Endothelial cell of umbilical vein (primary cell): Measurements from ENCODE around the gene SLCO3A1.

ENCODE experiments used
- POLR2AphosphoS5 ChIP-seq: IDR thresholded peaks from 2 replicates; pipeline ENCODE4 v1.6.1; 2012; ENCODE audit warnings: low read depth, mild to moderate bottlenecking, control low read depth, low read length, moderate library complexity; ENCODE audit not compliant: insufficient read depth
- TF ChIP-seq, protein P1 (sequence below), 2 donors: IDR thresholded peaks; 1 replicate in 1 of 2; 2 replicates in 1 of 2; pipeline ENCODE4 v1.5.1; 2011; ENCODE audit warnings: low read length in 2 of 2, mild to moderate bottlenecking in 2 of 2, moderate library complexity in 2 of 2, control low read depth in 1 of 2, inconsistent platforms in 1 of 2, low read depth in 1 of 2; ENCODE audit not compliant: insufficient read depth in 1 of 2; ENCODE audit errors: extremely low read depth in 1 of 2

DNA sequence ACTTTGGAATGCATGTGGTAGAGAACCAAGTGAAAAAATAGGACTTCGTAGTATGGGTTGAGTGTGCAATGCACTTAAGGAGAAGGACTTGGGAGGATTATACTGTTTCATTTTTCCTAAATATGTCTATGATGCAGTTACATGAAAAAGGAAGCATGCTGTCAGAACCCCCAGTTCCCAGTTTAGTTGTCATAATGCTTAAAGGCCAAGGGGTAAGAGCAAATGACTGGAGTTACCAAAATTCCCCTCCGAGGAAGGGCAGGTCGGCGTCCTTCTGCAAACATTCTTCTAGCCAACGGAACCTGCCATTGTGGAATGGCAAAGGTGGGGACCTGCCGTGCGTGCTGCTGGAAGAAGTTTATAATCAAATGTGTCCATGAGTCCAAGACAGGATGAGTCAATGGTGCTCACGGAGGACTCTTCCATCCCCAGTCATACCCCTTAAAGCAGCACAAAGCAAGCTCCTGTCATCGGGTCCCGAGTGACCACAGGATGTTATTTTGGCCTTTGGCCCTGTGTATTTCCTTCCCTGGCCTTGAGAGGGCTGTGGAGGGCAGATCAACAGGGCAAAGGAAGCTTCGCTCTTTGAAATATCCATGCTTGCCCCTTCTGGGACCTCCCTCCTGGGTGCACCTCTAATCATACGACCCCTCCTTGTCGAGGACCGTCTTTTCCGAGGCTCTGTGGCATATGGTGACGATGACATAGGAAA is 93.2 kb downstream of the SLCO3A1 start:
- no peak for TF ChIP-seq POLR2AphosphoS5
- TF ChIP-seq, protein P1, sequence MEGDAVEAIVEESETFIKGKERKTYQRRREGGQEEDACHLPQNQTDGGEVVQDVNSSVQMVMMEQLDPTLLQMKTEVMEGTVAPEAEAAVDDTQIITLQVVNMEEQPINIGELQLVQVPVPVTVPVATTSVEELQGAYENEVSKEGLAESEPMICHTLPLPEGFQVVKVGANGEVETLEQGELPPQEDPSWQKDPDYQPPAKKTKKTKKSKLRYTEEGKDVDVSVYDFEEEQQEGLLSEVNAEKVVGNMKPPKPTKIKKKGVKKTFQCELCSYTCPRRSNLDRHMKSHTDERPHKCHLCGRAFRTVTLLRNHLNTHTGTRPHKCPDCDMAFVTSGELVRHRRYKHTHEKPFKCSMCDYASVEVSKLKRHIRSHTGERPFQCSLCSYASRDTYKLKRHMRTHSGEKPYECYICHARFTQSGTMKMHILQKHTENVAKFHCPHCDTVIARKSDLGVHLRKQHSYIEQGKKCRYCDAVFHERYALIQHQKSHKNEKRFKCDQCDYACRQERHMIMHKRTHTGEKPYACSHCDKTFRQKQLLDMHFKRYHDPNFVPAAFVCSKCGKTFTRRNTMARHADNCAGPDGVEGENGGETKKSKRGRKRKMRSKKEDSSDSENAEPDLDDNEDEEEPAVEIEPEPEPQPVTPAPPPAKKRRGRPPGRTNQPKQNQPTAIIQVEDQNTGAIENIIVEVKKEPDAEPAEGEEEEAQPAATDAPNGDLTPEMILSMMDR (IDR thresholded peaks at IDR 0.05; ENCODE audit: extremely low read depth in 1 of 2, insufficient read depth in 1 of 2, low read depth in 1 of 2, low read length in 2 of 2), result no peak
